NCI-H2081 (cell line): ENCODE measurements around the gene KDM1A.
A peak's percentile ranks its signal among the peaks of the same experiment; 100 is the strongest.
"Not testable (repeated sequence)": the region's sequence is repeated elsewhere in the genome, so short reads cannot be mapped to it uniquely, and the experiment has no call there.

Experiments used
- DNase-seq, 2 experiments: peaks; one replicate each; lab custom pipeline; 2025; lab: John Stamatoyannopoulos, UW

Gene KDM1A

DNA sequence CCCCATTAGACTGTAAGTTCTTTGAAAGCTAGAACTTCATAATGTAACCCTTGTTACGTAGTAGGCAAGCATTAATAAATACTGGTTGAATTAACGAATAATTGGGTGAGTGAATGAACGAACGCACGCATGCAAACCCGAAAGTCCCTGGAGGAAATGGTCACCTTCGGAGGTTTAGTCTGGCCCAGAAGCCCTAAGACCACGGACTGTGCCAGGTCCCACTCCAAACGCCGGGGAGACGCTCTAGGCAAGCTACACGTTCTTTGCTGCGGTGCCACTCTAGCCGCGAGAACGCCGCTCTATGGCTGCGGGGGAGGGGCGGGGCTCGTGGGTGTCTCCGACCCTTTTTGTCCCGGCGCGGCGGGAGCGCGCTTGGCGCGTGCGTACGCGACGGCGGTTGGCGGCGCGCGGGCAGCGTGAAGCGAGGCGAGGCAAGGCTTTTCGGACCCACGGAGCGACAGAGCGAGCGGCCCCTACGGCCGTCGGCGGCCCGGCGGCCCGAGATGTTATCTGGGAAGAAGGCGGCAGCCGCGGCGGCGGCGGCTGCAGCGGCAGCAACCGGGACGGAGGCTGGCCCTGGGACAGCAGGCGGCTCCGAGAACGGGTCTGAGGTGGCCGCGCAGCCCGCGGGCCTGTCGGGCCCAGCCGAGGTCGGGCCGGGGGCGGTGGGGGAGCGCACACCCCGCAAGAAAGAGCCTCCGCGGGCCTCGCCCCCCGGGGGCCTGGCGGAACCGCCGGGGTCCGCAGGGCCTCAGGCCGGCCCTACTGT is at the start of gene KDM1A:
Gene KDM1A, plus strand, starts transcription at position 375 of the 769 bp plus-strand sequence. Its CDS starts 129 bp downstream, at position 504.
- peak; percentile 99 for DNase-seq

GRCh38 chr1:22970096-22970495 is 49.2 kb upstream of the KDM1A start:
- no peak for DNase-seq

- DNase-seq: no peak
Measured at GRCh38 chr1:22971161-22971560, 48.1 kb upstream of the KDM1A start.

GRCh38 chr1:22971611-22972405 is 47.5 kb upstream of the KDM1A start:
- DNase-seq: no peak

- DNase-seq: no peak
Measured at GRCh38 chr1:22972760-22973159, 46.5 kb upstream of the KDM1A start, which contains the start of gene LACTBL1. LACTBL1 (minus strand) TSS chr1:22972866; CDS start chr1:22972316, 550 bp downstream.

DNA sequence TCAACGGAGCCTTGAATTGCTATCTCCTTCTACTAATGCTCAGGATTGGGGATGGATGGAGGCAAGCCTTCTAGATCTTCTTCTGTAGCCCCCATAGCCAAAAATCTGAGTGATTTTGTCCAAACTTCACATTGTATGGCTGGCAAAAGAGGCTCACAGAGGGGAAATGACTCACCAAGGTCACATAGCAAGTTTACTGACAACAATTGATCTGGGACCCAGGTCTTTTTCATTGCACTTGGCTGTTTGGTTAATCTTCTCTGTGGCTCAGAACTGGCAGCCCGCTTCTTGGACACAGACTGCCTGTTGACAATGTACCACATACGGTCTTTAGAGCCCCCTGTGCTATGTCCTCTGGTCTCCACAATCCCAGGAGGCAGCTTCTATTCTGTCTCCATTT is 43.6 kb upstream of the KDM1A start:
- no peak for DNase-seq

DNA sequence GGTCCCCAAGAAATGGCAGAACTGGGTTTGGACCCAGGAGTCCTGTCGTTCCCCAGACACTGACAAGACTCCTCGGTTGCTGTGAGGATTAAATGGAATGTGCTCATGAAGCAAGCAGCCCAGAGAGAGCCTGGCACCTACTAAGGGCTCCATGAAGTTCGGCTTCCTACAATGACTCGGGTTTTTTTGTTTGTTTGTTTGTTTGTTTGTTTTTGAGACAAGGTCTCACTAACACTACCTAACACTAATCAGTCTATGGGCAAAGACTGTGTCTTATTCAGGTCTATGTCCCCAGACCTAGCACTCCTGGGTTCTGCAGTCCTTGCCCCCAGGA is 43.2 kb upstream of the KDM1A start:
- DNase-seq: no peak

GRCh38 chr1:22976461-22977243 is 42.6 kb upstream of the KDM1A start:
- DNase-seq: peak; percentile 89 to 90

DNA sequence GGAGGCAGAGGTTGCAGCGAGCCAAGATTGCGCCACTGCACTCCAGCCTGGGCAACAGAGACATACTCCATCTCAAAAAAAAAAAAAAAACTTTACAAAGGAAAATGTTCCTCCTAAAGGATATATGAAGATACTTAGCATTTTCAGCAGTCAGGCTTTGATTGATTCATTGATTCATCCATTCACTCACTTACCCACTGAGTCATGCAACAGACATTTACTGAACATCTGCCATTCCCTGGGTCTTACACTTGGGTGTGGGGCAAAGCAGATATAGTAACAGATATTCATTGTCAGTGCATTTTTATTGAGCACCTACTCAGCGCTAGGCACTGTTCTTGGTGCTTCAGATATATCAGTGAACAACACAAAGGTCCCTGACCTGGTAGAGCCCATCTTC is 41.0 kb upstream of the KDM1A start:
- no peak for DNase-seq

GRCh38 chr1:22980471-22980790 is 38.8 kb upstream of the KDM1A start:
- not testable (repeated sequence) for DNase-seq

GRCh38 chr1:22983944-22984343 is 35.3 kb upstream of the KDM1A start:
- no peak for DNase-seq

- not testable (repeated sequence) for DNase-seq
Measured at GRCh38 chr1:22992384-22992783, 26.9 kb upstream of the KDM1A start.

- DNase-seq: not testable (repeated sequence)
Measured at GRCh38 chr1:22993220-22993795, 26.0 kb upstream of the KDM1A start.

DNA sequence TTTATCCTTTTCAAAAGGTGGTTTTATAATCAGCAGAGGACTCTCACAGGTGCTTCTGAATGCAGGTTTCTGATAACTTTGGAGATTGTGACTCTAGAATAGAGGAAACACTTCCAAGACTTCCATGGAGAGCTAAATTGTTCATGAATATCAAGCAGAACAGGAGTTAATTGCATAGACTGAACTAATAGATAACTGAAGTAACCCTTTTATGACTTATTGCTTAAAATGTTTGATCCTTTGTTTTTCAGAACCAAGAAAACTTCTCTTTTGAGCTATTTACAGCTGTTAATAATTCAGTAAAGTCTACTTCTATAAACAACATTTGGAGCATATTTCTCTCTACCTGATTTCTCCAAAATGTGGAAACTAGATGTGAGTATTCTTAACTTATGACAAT is 23.5 kb upstream of the KDM1A start:
- no peak for DNase-seq

DNA sequence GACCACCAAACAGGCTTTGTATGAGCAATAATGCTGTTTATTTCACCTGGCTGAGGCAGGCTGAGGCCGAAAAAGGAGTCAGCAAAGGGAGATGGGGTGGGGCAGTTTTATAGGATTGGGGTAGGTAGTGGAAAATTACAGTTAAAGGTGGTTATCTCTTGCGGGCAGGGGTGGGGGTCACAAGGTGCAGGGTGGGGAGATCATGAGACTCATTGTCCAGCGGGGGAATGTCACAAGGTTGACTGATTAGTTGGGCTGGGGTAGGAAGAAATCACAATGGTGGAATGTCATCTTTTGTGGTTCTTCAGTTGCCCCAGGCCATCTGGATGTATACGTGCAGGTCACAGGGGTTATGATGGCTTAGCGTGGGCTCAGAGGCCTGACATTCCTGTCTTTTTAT is 21.7 kb upstream of the KDM1A start:
- not testable (repeated sequence) for DNase-seq

GRCh38 chr1:23000133-23000532 is 19.1 kb upstream of the KDM1A start:
- not testable (repeated sequence) for DNase-seq

DNA sequence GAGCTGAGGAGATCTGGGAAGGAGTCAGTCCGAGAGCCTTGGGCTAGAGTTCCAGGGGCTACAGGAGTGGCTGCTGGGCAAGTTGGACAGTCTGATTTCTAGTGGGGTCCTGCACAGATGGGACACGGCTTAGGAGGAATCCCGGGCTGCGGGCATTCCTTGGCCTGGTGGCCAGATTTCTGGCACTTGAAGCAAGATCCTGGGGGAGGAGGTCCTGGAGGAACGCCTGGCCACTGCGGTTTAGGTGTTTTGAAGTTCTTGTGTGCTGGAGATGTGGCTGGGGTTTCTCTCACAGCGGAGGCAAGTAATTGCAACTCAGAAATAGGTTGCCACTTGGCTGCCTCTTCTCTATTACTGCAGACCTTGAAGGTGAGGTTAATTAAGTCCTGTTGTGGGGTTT is 17.1 kb upstream of the KDM1A start:
- not testable (repeated sequence) for DNase-seq

DNA sequence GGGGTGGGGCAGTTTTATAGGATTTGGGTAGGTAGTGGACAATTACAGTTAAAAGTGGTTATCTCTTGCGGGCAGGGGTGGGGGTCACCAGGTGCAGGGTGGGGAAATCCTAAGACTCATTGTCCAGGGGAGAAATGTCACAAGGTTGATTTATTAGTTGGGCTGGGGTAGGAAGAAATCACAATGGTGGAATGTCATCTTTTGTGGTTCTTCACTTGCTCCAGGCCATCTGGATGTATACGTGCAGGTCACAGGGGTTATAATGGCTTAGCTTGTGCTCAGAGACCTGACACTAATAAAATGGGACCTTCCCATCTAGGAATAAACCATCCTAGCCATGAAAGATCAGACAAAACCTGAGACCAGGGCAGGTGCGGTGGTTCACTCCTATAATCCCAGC is 15.2 kb upstream of the KDM1A start:
- no peak for DNase-seq

DNA sequence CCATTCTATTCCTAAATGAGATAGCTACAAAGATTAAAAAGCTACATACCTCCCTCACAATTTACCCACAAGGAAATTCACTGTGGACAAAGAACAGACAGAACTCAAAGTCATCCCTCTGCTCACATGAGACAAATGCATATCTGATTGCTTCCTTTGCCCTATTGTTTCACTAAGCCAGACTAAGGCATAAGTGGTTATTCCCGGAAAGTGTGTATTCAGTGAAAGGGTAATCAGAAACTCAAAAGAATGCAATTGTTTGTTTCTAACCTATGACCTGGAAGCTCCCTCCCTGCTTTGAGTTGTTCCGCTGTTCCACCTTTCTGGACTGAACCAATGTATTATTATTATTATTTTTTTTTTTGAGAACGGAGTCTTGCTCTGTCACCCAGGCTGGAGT is 14.5 kb upstream of the KDM1A start:
- DNase-seq: not testable (repeated sequence)

- DNase-seq: no peak
Measured at GRCh38 chr1:23007106-23007505, 12.2 kb upstream of the KDM1A start.

- DNase-seq: no peak
Measured at GRCh38 chr1:23008901-23009300, 10.4 kb upstream of the KDM1A start.

DNA sequence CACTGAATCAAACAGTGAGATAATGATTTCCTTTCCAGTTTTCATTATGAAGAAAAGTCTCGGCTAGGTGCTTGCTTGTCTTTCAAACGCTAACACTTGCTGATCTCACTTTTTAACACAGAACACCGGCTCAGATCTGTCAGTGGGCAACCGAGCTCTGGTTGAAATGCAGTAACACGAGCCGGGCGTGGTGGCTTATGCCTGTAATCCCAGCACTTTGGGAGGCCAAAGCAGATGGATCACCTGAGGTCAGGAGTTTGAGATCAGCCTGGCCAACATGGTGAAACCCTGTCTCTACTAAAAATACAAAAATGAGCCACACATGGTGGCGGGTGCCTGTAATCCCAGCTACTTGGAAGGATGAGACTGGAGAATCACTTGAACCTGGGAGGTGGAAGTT is 9.2 kb upstream of the KDM1A start:
- DNase-seq: not testable (repeated sequence)
